ENCODE data around the gene KAT14.

DNA sequence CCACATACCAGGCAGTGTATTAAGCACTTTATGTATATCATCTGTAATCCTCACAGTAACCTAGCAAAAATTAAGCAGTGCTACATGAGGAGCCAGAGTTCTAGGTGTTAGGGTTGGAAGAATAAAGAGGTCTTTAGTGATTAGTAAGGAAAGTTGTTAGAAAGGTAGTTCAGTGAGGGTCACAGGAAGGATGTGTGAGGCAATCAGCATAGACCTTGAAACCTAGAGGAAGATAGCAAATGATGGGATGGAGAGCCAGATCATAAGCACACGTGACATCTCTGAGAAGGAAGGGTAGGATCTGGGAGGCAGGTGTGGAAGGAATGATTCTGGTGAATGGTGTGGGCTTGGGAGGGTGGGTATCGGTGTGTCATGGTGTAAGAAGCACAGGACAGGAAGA lies 2.2 kb downstream of the KAT14 start:
- TF ChIP-seq POLR2A (IDR thresholded peaks at IDR 0.05) (no peak), CTCF (IDR thresholded peaks at IDR 0.05) (no peak), POLR2AphosphoS5 (IDR thresholded peaks at IDR 0.05) (no peak)
